Motor neuron (in vitro differentiated cells): ENCODE measurements around the gene RYR3. TPM values are rescaled to one million over a fixed set of nuclear protein-coding genes. Genes with fewer than 3 reads are reported as not detected.

Experiments
- ATAC-seq, 8 experiments: fragments of 200-7000 bp; cut with Tn5 transposase; replicated peaks in 6 of 8; 2 replicates each; pipeline ENCODE4 v1.8.0; 2021; ENCODE audit warnings: mild to moderate bottlenecking in 8 of 8, moderate library complexity in 8 of 8
- H3K27ac ChIP-seq, 2 donors: fragments of 250-450 bp; sonication (Bioruptor Pico); 2 replicates each; pipeline ENCODE4 v1.9.0; 2021; ENCODE audit warnings: antibody characterized with exemption in 2 of 2, mild to moderate bottlenecking in 2 of 2, moderate library complexity in 1 of 2
- H3K4me1 ChIP-seq, 2 donors: fragments of 250-450 bp; sonication (Bioruptor Pico); replicated peaks in 1 of 2; 2 replicates each; pipeline ENCODE4 v1.6.1; 2021; ENCODE audit warnings: antibody characterized with exemption in 2 of 2, mild to moderate bottlenecking in 2 of 2, moderate library complexity in 1 of 2
- H3K4me3 ChIP-seq, 5 donors: fragments of 250-450 bp; sonication (Bioruptor Pico); 2 replicates each; pipeline ENCODE4 v1.9.0; 2021; ENCODE audit warnings: antibody characterized with exemption in 5 of 5, mild to moderate bottlenecking in 5 of 5, moderate library complexity in 4 of 5
- WGBS, 10 experiments: fragments of 450-650 bp; shearing (Covaris generic); methylation state at CpG; one replicate each; pipeline ENCODE4 v1.0.0; 2022; 5-methylcytosine and 5-hydroxymethylcytosine counted together
- in situ Hi-C, 9 experiments: fragments of 400-800 bp; cut with MboI; loops; one replicate each; pipeline ENCODE4 v1.15.0; 2021; ENCODE audit warnings: low sequenced_read_pairs in 9 of 9, low pct_unique_long_range_greater_than_20kb in 2 of 9; ENCODE audit not compliant: unreplicated experiment in 9 of 9
- total RNA-seq, 8 experiments: library from RNA; unstranded; fragments of 300-600 nt; gene quantifications; 2 replicates each; pipeline versions ENCODE4 v1.2.3 to v1.2.4, GENCODE V29; 2022

RYR3 gene
- total RNA-seq, 8 experiments from 2014 or later = 0.51 to 5.8 (median 2.2) TPM

- peaks cover 8 to 11% of the 10 kb centered on the region in 2 donors for H3K4me1 ChIP-seq
- H3K4me3 ChIP-seq = no peak overlapping the region
- WGBS, 10 experiments = 0 to 100% (median 48%) methylated on average over 1 of the region's 1 CpG; no CpG with 5 or more reads in 2 of the 10 experiments
- H3K27ac ChIP-seq = no peak overlapping the region
- in situ Hi-C loops = loop anchor here in 1 of 9 experiments (25.0 kb wide), 1 partner anchor 100 kb away; no protein-coding TSS in a partner anchor
- ATAC-seq = no peak
Observed at GRCh38 chr15:33636958-33637357, 326.2 kb downstream of the RYR3 start.

- in situ Hi-C loops = loop anchor here in 1 of 9 experiments (25.0 kb wide), 1 partner anchor 101 kb away; no protein-coding TSS in a partner anchor
- no peak overlapping the region for H3K27ac ChIP-seq
- ATAC-seq = peak in 3 of 8 experiments; percentile 65 to 96 (median 80)
- H3K4me1 ChIP-seq = peaks cover 8 to 11% of the 10 kb centered on the region in 2 donors
- H3K4me3 ChIP-seq = no peak overlapping the region
- 0 to 100% (median 42%) methylated on average over 1 to 2 of the region's 2 CpGs; no CpG with 5 or more reads in 3 of the 10 experiments for WGBS, 10 experiments
Observed at GRCh38 chr15:33638453-33638852, 327.7 kb downstream of the RYR3 start.

- in situ Hi-C loops = loop anchor here in 1 of 9 experiments (25.0 kb wide), 1 partner anchor 102 kb away; no protein-coding TSS in a partner anchor
- no peak overlapping the region for H3K4me3 ChIP-seq
- H3K27ac ChIP-seq = no peak overlapping the region
- H3K4me1 ChIP-seq = peaks cover 8 to 11% of the 10 kb centered on the region in 2 donors
- ATAC-seq = no peak
- 20 to 97% (median 50%) methylated on average over 1 to 4 of the region's 4 CpGs; no CpG with 5 or more reads in 1 of the 10 experiments for WGBS, 10 experiments
Observed at GRCh38 chr15:33639051-33639450, 328.3 kb downstream of the RYR3 start.

GRCh38 chr15:33639456-33639855 is 328.7 kb downstream of the RYR3 start:
- H3K27ac ChIP-seq = no peak overlapping the region
- ATAC-seq = no peak
- peaks cover 8 to 11% of the 10 kb centered on the region in 2 donors for H3K4me1 ChIP-seq
- in situ Hi-C loops = loop anchor here in 1 of 9 experiments (25.0 kb wide), 1 partner anchor 102 kb away; no protein-coding TSS in a partner anchor
- WGBS, 10 experiments = 0 to 97% (median 75%) methylated on average over 2 to 4 of the region's 4 CpGs; no CpG with 5 or more reads in 4 of the 10 experiments
- H3K4me3 ChIP-seq = no peak overlapping the region

GRCh38 chr15:33639978-33640377 is 329.2 kb downstream of the RYR3 start:
- ATAC-seq = peak in 5 of 8 experiments; percentile 84 to 98 (median 92)
- in situ Hi-C loops = loop anchor here in 2 of 9 experiments (10.0 to 25.0 kb wide), 2 partner anchors 55 to 103 kb away; no protein-coding TSS in a partner anchor
- Histone ChIP-seq H3K4me3 (no peak overlapping the region), H3K4me1 (peaks cover 8 to 11% of the 10 kb centered on the region in 2 donors), H3K27ac (no peak overlapping the region)
- WGBS, 10 experiments = 0 to 100% (median 70%) methylated on average over 1 to 4 of the region's 6 CpGs; no CpG with 5 or more reads in 3 of the 10 experiments

- Histone ChIP-seq H3K4me3 (no peak overlapping the region), H3K27ac (no peak overlapping the region), H3K4me1 (peaks cover 10 to 11% of the 10 kb centered on the region in 2 donors)
- no peak for ATAC-seq
- in situ Hi-C loops = loop anchor here in 2 of 9 experiments (10.0 to 25.0 kb wide), 2 partner anchors 56 to 104 kb away; no protein-coding TSS in a partner anchor
- 32 to 79% (median 55%) methylated on average over 1 to 4 of the region's 4 CpGs; no CpG with 5 or more reads in 4 of the 10 experiments for WGBS, 10 experiments
Observed at GRCh38 chr15:33641069-33641468, 330.3 kb downstream of the RYR3 start.

- in situ Hi-C loops = loop anchor here in 2 of 9 experiments (10.0 to 25.0 kb wide), 2 partner anchors 60 to 107 kb away; no protein-coding TSS in a partner anchor
- no peak for ATAC-seq
Observed at GRCh38 chr15:33644304-33644703, 333.5 kb downstream of the RYR3 start.

GRCh38 chr15:33646744-33647143 is 336.0 kb downstream of the RYR3 start:
- H3K4me3 ChIP-seq = no peak overlapping the region
- peaks cover 7 to 22% of the 10 kb centered on the region in 2 donors for H3K4me1 ChIP-seq
- peak in 3 of 8 experiments; percentile 57 to 71 (median 67) for ATAC-seq
- 0 to 38% (median 25%) methylated on average over 1 of the region's 1 CpG; no CpG with 5 or more reads in 6 of the 10 experiments for WGBS, 10 experiments
- in situ Hi-C loops = loop anchor here in 2 of 9 experiments (10.0 to 25.0 kb wide), 2 partner anchors 62 to 109 kb away; no protein-coding TSS in a partner anchor
- H3K27ac ChIP-seq = no peak overlapping the region

More at GRCh38 chr15:33644304-33644703, 333.5 kb downstream of the RYR3 start:
- Histone ChIP-seq H3K4me1 (peaks cover 18 to 30% of the 10 kb centered on the region in 2 donors), H3K4me3 (no peak overlapping the region), H3K27ac (no peak overlapping the region)
- WGBS, 10 experiments = 20 to 100% (median 67%) methylated on average over 1 to 5 of the region's 9 CpGs; no CpG with 5 or more reads in 5 of the 10 experiments

- H3K4me3 ChIP-seq = no peak overlapping the region
- in situ Hi-C loops = loop anchor here in 2 of 9 experiments (10.0 to 25.0 kb wide), 2 partner anchors 65 to 112 kb away; no protein-coding TSS in a partner anchor
- H3K4me1 ChIP-seq = peaks cover 7 to 22% of the 10 kb centered on the region in 2 donors
- no peak overlapping the region for H3K27ac ChIP-seq
- no peak for ATAC-seq
- 15 to 97% (median 81%) methylated on average over 3 to 7 of the region's 9 CpGs for WGBS, 10 experiments
Observed at GRCh38 chr15:33649217-33649933, 338.6 kb downstream of the RYR3 start.

GRCh38 chr15:33654860-33655259 is 344.1 kb downstream of the RYR3 start:
- Histone ChIP-seq H3K27ac (no peak overlapping the region), H3K4me3 (no peak overlapping the region), H3K4me1 (peaks cover 5 to 11% of the 10 kb centered on the region in 2 donors)
- WGBS, 10 experiments = 0 to 100% (median 51%) methylated on average over 1 to 2 of the region's 3 CpGs; no CpG with 5 or more reads in 3 of the 10 experiments
- ATAC-seq = peak in 6 of 8 experiments; percentile 23 to 90 (median 36)
- in situ Hi-C loops = no loop called here

- peaks cover 5 to 11% of the 10 kb centered on the region in 2 donors for H3K4me1 ChIP-seq
- in situ Hi-C loops = no loop called here
- ATAC-seq = peak in 1 of 8 experiments; percentile 26
- no peak overlapping the region for H3K4me3 ChIP-seq
- WGBS, 10 experiments = 0 to 100% (median 75%) methylated on average over 1 to 5 of the region's 5 CpGs; no CpG with 5 or more reads in 4 of the 10 experiments
- no peak overlapping the region for H3K27ac ChIP-seq
Observed at GRCh38 chr15:33655488-33655887, 344.7 kb downstream of the RYR3 start.

- H3K4me1 ChIP-seq = peaks cover 5 to 11% of the 10 kb centered on the region in 2 donors
- H3K27ac ChIP-seq = no peak overlapping the region
- ATAC-seq = no peak
- no peak overlapping the region for H3K4me3 ChIP-seq
- 50 to 100% (median 70%) methylated on average over 1 to 5 of the region's 6 CpGs; no CpG with 5 or more reads in 3 of the 10 experiments for WGBS, 10 experiments
- in situ Hi-C loops = no loop called here
Observed at GRCh38 chr15:33656168-33656567, 345.4 kb downstream of the RYR3 start.

GRCh38 chr15:33660151-33660550 is 349.4 kb downstream of the RYR3 start:
- ATAC-seq = no peak
- no peak overlapping the region for H3K4me3 ChIP-seq
- no peak overlapping the region for H3K27ac ChIP-seq
- 70 to 100% (median 88%) methylated on average over 1 to 12 of the region's 16 CpGs; no CpG with 5 or more reads in 4 of the 10 experiments for WGBS, 10 experiments
- peaks cover 5% of the 10 kb centered on the region in 2 donors for H3K4me1 ChIP-seq
- in situ Hi-C loops = no loop called here
